HCT116 (cell line): ENCODE measurements around the gene ZNF473. TPM values are rescaled to one million over a fixed set of nuclear protein-coding genes. Genes with fewer than 3 reads are reported as not detected.

Source experiments
- ATAC-seq: fragments of 200-7000 bp; cut with Tn5 transposase; 2 replicates; pipeline ENCODE4 v1.9.1; 2020; ENCODE audit warnings: mild to moderate bottlenecking, moderate library complexity
- BruUV-seq: library from RNA; stranded (reverse); fragments of 400-500 nt; replicated peaks from 2 replicates; lab custom pipeline; 2021; lab: Mats Ljungman, UMichigan
- CTCF ChIA-PET: fragments of 300-600 bp; sonication (Branson Sonifier 250); formaldehyde crosslinking; loops from one replicate; lab custom pipeline; 2021; ENCODE audit warnings: antibody characterized with exemption; lab: Charles Lee
- POLR2A ChIA-PET: fragments of 300-600, 350-600 bp; sonication (Branson Sonifier 250); formaldehyde crosslinking; loops from one replicate; lab custom pipeline; 2021; ENCODE audit warnings: antibody characterized with exemption; lab: Charles Lee
- RAD21 ChIA-PET, 2 experiments: fragments of 300-600 bp; sonication (Branson Sonifier 250); formaldehyde crosslinking; loops; one replicate each; lab custom pipeline; 2023; ENCODE audit warnings: low total read pairs in 2 of 2; ENCODE audit not compliant: uncharacterized antibody in 2 of 2, unreplicated experiment in 2 of 2, low non-redundant PET in 1 of 2; lab: Charles Lee
- DNase-seq: peaks from one replicate; pipeline ENCODE4 v3.0.0-alpha.2; 2010; ENCODE audit warnings: low read depth, low spot score
- H2AFZ ChIP-seq: fragments of 200-600 bp; shearing (Covaris generic), sonication (generic); 2 replicates; pipeline ENCODE4 v1.6.1; 2017; ENCODE audit warnings: low read depth, mixed run types, mixed read lengths, antibody characterized with exemption, low read length; ENCODE audit not compliant: poor library complexity, severe bottlenecking
- H3K27ac ChIP-seq: 2 replicates; pipeline ENCODE4 v1.5.1; 2012; ENCODE audit warnings: low read depth, low read length
- H3K27me3 ChIP-seq: fragments of 200-600 bp; sonication (generic); 2 replicates; pipeline ENCODE4 v1.6.1; 2016; ENCODE audit warnings: mixed run types, low read length, mixed read lengths; ENCODE audit not compliant: insufficient read depth
- H3K36me3 ChIP-seq, 2 experiments: fragments of 200-500 bp in 1 of 2; fragments of 200-600 bp in 1 of 2; sonication (Bioruptor generic) in 1 of 2; sonication (generic) in 1 of 2; 2 replicates each; pipeline versions ENCODE4 v1.5.1 to v1.6.1; 2014 to 2016; ENCODE audit warnings: low read length in 2 of 2, inconsistent platforms in 1 of 2, mixed read lengths in 1 of 2, mixed run types in 1 of 2; ENCODE audit not compliant: insufficient read depth in 2 of 2, control insufficient read depth in 1 of 2
- H3K4me1 ChIP-seq, 2 experiments: fragments of 200-600 bp in 1 of 2; sonication (generic) in 1 of 2; 2 replicates each; pipeline versions ENCODE4 v1.5.1 to v1.6.1; 2012 to 2017; ENCODE audit warnings: low read length in 2 of 2, inconsistent platforms in 1 of 2, mild to moderate bottlenecking in 1 of 2, mixed read lengths in 1 of 2, mixed run types in 1 of 2, moderate library complexity in 1 of 2; ENCODE audit not compliant: insufficient read depth in 2 of 2, control insufficient read depth in 1 of 2
- H3K4me2 ChIP-seq: fragments of 200-600 bp; sonication (generic); 2 replicates; pipeline ENCODE4 v1.6.1; 2017; ENCODE audit warnings: mixed run types, low read length, mixed read lengths
- H3K4me3 ChIP-seq, 2 experiments: fragments of 200-600 bp in 1 of 2; sonication (generic) in 1 of 2; replicated peaks in 1 of 2; 2 replicates each; pipeline ENCODE4 v1.5.1; 2011 to 2016; ENCODE audit warnings: low read length in 2 of 2, control low read depth in 1 of 2, low read depth in 1 of 2, mild to moderate bottlenecking in 1 of 2, mixed read lengths in 1 of 2, mixed run types in 1 of 2
- H3K79me2 ChIP-seq: fragments of 200-600 bp; sonication (generic); 2 replicates; pipeline ENCODE4 v1.6.1; 2017; ENCODE audit warnings: mild to moderate bottlenecking, mixed run types, low read length, moderate library complexity, mixed read lengths; ENCODE audit not compliant: insufficient read depth
- H3K9ac ChIP-seq: fragments of 200-600 bp; sonication (generic); 2 replicates; pipeline ENCODE4 v1.6.1; 2016; ENCODE audit warnings: low read length, mixed read lengths
- H3K9me2 ChIP-seq: fragments of 200-600 bp; sonication (generic), shearing (Covaris generic); 2 replicates; pipeline ENCODE4 v1.6.1; 2017; ENCODE audit warnings: mixed run types, mild to moderate bottlenecking, moderate library complexity; ENCODE audit not compliant: insufficient read depth
- H3K9me3 ChIP-seq, 2 experiments: fragments of 200-500 bp in 1 of 2; fragments of 200-600 bp in 1 of 2; sonication (Bioruptor generic) in 1 of 2; sonication (generic) in 1 of 2; 2 replicates each; pipeline ENCODE4 v1.6.1; 2014 to 2017; ENCODE audit warnings: low read length in 2 of 2, mixed read lengths in 2 of 2, inconsistent platforms in 1 of 2, low read depth in 1 of 2, mild to moderate bottlenecking in 1 of 2, mixed run types in 1 of 2, moderate library complexity in 1 of 2; ENCODE audit not compliant: control insufficient read depth in 1 of 2, insufficient read depth in 1 of 2
- H4K20me1 ChIP-seq: fragments of 200-600 bp; sonication (generic), shearing (Covaris generic); 2 replicates; pipeline ENCODE4 v1.6.1; 2017; ENCODE audit warnings: mixed run types, mild to moderate bottlenecking, moderate library complexity; ENCODE audit not compliant: insufficient read depth
- ATF3 ChIP-seq: IDR thresholded peaks from 2 replicates; pipeline ENCODE4 v1.6.1; 2012
- CBX3 ChIP-seq: IDR thresholded peaks from 2 replicates; pipeline ENCODE4 v1.6.1; 2012; ENCODE audit warnings: low read depth
- CEBPB ChIP-seq: IDR thresholded peaks from 2 replicates; pipeline ENCODE4 v1.6.1; 2012; ENCODE audit warnings: low read depth
- CTCF ChIP-seq, 3 experiments: fragments of 200-600 bp in 1 of 3; sonication (generic) in 1 of 3; IDR thresholded peaks in 2 of 3; conservative IDR thresholded peaks in 1 of 3; 2 replicates each; pipeline ENCODE4 v1.5.1; 2012 to 2017; ENCODE audit warnings: low read depth in 2 of 3, low read length in 2 of 3, antibody characterized with exemption in 1 of 3, borderline replicate concordance in 1 of 3, control low read depth in 1 of 3, mild to moderate bottlenecking in 1 of 3, mixed read lengths in 1 of 3, mixed run types in 1 of 3, moderate library complexity in 1 of 3; ENCODE audit not compliant: insufficient read depth in 1 of 3
- EGR1 ChIP-seq: IDR thresholded peaks from 2 replicates; pipeline ENCODE4 v1.6.1; 2012; ENCODE audit warnings: low read depth
- ELF1 ChIP-seq: IDR thresholded peaks from 2 replicates; pipeline ENCODE4 v1.6.1; 2012; ENCODE audit warnings: low read depth, borderline replicate concordance
- EZH2 ChIP-seq: fragments of 200-600 bp; sonication (generic); IDR thresholded peaks from 2 replicates; pipeline ENCODE4 v1.6.1; 2017; ENCODE audit warnings: antibody characterized with exemption, mixed run types
- EZH2phosphoT487 ChIP-seq: fragments of 200-600 bp; IDR thresholded peaks from 2 replicates; pipeline ENCODE4 v1.6.1; 2018; ENCODE audit warnings: antibody characterized with exemption, borderline replicate concordance
- JUND ChIP-seq: IDR thresholded peaks from 2 replicates; pipeline ENCODE4 v1.6.1; 2012
- MAX ChIP-seq: IDR thresholded peaks from 2 replicates; pipeline ENCODE4 v1.6.1; 2012
- POLR2A ChIP-seq: IDR thresholded peaks from 2 replicates; pipeline ENCODE4 v1.7.0; 2011; ENCODE audit warnings: borderline replicate concordance; ENCODE audit not compliant: insufficient read depth, insufficient read length; ENCODE audit errors: extremely low read depth
- POLR2AphosphoS5 ChIP-seq: IDR thresholded peaks from 2 replicates; pipeline ENCODE4 v1.6.1; 2011; ENCODE audit warnings: mild to moderate bottlenecking, low read depth, low read length, moderate library complexity
- RAD21 ChIP-seq: IDR thresholded peaks from 2 replicates; pipeline ENCODE4 v1.6.1; 2012; ENCODE audit warnings: low read depth, mild to moderate bottlenecking
- SP1 ChIP-seq: IDR thresholded peaks from 2 replicates; pipeline ENCODE4 v1.6.1; 2012; ENCODE audit warnings: low read depth
- SRF ChIP-seq: IDR thresholded peaks from 2 replicates; pipeline ENCODE4 v1.6.1; 2012; ENCODE audit warnings: low read depth
- TCF7L2 ChIP-seq: IDR thresholded peaks from 2 replicates; pipeline ENCODE4 v1.7.0; 2011; ENCODE audit warnings: borderline replicate concordance, inconsistent platforms; ENCODE audit not compliant: insufficient read depth, insufficient read length; ENCODE audit errors: extremely low read depth
- ZFX ChIP-seq: fragments of 450-650 bp; IDR thresholded peaks from 2 replicates; pipeline ENCODE4 v1.6.1; 2017
- intact Hi-C: fragments of 100-400 bp; cut with micrococcal nuclease; formaldehyde crosslinking; loops from 2 replicates; pipeline ENCODE4 v1.10.0; 2022
- total RNA-seq: library from RNA; stranded (reverse); gene quantifications from one replicate; pipeline ENCODE4 v1.2.1, GENCODE V29; 2021; ENCODE audit not compliant: unreplicated experiment

ZNF473 gene
- total RNA-seq, 1 experiment from 2014 or later, result 19.8 TPM

GRCh38 chr19:50007947-50008346, 17.9 kb upstream of the ZNF473 start:
- TF ChIP-seq JUND, result no peak
- no peak for TF ChIP-seq EZH2phosphoT487
- no peak for TF ChIP-seq TCF7L2
- TF ChIP-seq SP1, result no peak
- TF ChIP-seq CEBPB, result no peak
- no peak for TF ChIP-seq SRF
- no peak for TF ChIP-seq CBX3
- TF ChIP-seq EZH2, result no peak
- TF ChIP-seq POLR2AphosphoS5, result no peak
- no peak for TF ChIP-seq ZFX
- no peak for TF ChIP-seq CTCF (IDR thresholded peaks at IDR 0.05 in 2 of 3, conservative IDR thresholded peaks at IDR 0.05 in 1 of 3; ENCODE audit: borderline replicate concordance in 1 of 3, insufficient read depth in 1 of 3, low read depth in 2 of 3, low read length in 2 of 3)
- no peak for TF ChIP-seq POLR2A
- TF ChIP-seq RAD21, result no peak
- TF ChIP-seq ELF1, result no peak
- no peak for TF ChIP-seq MAX
- TF ChIP-seq EGR1, result no peak
- TF ChIP-seq ATF3, result no peak
- H3K9me2 ChIP-seq, result no peaks in the 10 kb centered on the region
- no peak for ATAC-seq
- no peaks in the 10 kb centered on the region for H3K27me3 ChIP-seq
- H3K36me3 ChIP-seq, result peaks cover 13% of the 10 kb centered on the region in 2 experiments; a peak in 3 of 4 replicates
- no peak overlapping the region for H3K9ac ChIP-seq
- peaks cover 21 to 28% of the 10 kb centered on the region in 2 experiments for H3K4me1 ChIP-seq
- H3K79me2 ChIP-seq, result peaks cover 6% of the 10 kb centered on the region; the same call in 1 of the 2 replicates
- no peak overlapping the region for H2AFZ ChIP-seq
- no peaks in the 10 kb centered on the region for H4K20me1 ChIP-seq
- POLR2A ChIA-PET, result no interaction called here
- intact Hi-C loops, result no loop called here
- H3K4me3 ChIP-seq, result no peak overlapping the region
- no peak for DNase-seq
- H3K27ac ChIP-seq, result no peak overlapping the region
- no peak overlapping the region for H3K4me2 ChIP-seq
- H3K9me3 ChIP-seq, result no peaks in the 10 kb centered on the region
- CTCF ChIA-PET, result no interaction called here
- RAD21 ChIA-PET, result no interaction called here
- BruUV-seq, result no TSS peak
